Testis (tissue), 3 donors: ENCODE measurements around the gene P2RX3. TPM values are rescaled to one million over a fixed set of nuclear protein-coding genes. Genes with fewer than 3 reads are reported as not detected.

Experiments
- DNase-seq: peaks from one replicate; pipeline ENCODE4 v3.0.0-alpha.2; 2019
- H3K27ac ChIP-seq, 2 donors: fragments of 200-600 bp; sonication (generic); one replicate each; pipeline ENCODE4 v1.5.1; 2019
- H3K27me3 ChIP-seq: fragments of 200-600 bp; sonication (generic); one replicate; pipeline ENCODE4 v1.5.1; 2019
- H3K36me3 ChIP-seq: fragments of 200-600 bp; sonication (generic); one replicate; pipeline ENCODE4 v1.5.1; 2017; ENCODE audit warnings: low read depth; ENCODE audit errors: missing control alignments
- H3K4me1 ChIP-seq: fragments of 200-600 bp; sonication (generic); one replicate; pipeline ENCODE4 v1.5.1; 2019
- H3K4me3 ChIP-seq, 2 donors: fragments of 200-600 bp; sonication (generic); one replicate each; pipeline ENCODE4 v1.5.1; 2017 to 2019
- H3K9me3 ChIP-seq: fragments of 200-600 bp; sonication (generic); one replicate; pipeline ENCODE4 v1.5.1; 2017
- POLR2A ChIP-seq: fragments of 450-650 bp; IDR thresholded peaks from one replicate; pipeline ENCODE4 v1.6.1; 2017; ENCODE audit warnings: antibody characterized with exemption, mild to moderate bottlenecking, moderate library complexity
- WGBS, 2 donors: methylation state at CpG; one replicate each; pipeline ENCODE4 v1.1.5; 2018; 5-methylcytosine and 5-hydroxymethylcytosine counted together
- intact Hi-C: fragments of 100-400 bp; cut with DNase I; formaldehyde crosslinking; loops from one replicate; pipeline ENCODE4 v1.15.1; 2023; ENCODE audit warnings: low total_unique reads
- polyA plus RNA-seq: library from polyadenylated mRNA; stranded (reverse); fragments of 350-450 nt; fragmentation: Illumina TruSeq; extraction: RNeasy Lipid Tissue Mini Kit (QIAGEN cat#74804); gene quantifications from one replicate; pipeline ENCODE4 v1.2.3, GENCODE V29; 2014; ENCODE audit warnings: low read depth, low replicate concordance; ENCODE audit not compliant: insufficient read depth
- total RNA-seq, 2 donors: library from RNA; depleted of rRNA; stranded (reverse); fragments of >200 nt; gene quantifications; one replicate each; pipeline ENCODE4 v1.2.3, GENCODE V29; 2016
- TF ChIP-seq, protein P1 (sequence below), 3 experiments: fragments of 450-650 bp in 2 of 3; fragments of 200-600 bp in 1 of 3; sonication (generic) in 1 of 3; IDR thresholded peaks; one replicate each; pipeline ENCODE4 v1.5.1; 2016 to 2019; ENCODE audit warnings: antibody characterized with exemption in 3 of 3, mild to moderate bottlenecking in 2 of 3, moderate library complexity in 1 of 3

The P2RX3 gene
- total and polyA plus RNA-seq, 3 donors from 2014 or later = 2.5 to 8.5 (median 3.3) TPM

DNA sequence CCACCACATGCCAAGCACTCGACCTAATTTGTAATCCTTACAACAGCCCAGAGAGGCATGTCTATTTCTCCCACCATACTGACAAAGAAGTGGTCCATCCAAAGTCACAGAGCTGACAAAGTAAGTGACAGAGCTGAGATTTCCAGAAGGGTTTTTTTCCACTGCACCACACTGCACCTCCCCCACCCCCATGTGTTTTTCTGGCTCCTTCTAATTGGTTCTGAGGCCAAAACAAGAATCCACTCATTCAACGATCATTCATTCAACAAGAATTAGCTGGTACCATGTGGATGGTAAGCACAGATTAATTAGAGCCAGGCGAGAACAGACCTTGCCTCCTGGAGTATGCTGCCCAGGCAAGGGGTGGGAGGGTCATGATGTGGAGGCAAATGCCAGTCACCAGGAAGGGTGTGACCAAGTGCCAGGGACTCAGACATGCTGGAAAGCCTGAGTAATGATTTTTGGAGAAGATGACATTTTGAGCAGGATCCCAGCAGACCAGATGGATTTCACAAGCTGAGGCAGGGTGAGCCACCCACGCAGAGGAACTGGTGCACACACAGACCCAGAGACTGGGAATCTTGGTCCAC, 67.2 kb downstream of the P2RX3 start:
- H3K27me3 ChIP-seq = no peaks in the 10 kb centered on the region
- TF ChIP-seq, protein P1, sequence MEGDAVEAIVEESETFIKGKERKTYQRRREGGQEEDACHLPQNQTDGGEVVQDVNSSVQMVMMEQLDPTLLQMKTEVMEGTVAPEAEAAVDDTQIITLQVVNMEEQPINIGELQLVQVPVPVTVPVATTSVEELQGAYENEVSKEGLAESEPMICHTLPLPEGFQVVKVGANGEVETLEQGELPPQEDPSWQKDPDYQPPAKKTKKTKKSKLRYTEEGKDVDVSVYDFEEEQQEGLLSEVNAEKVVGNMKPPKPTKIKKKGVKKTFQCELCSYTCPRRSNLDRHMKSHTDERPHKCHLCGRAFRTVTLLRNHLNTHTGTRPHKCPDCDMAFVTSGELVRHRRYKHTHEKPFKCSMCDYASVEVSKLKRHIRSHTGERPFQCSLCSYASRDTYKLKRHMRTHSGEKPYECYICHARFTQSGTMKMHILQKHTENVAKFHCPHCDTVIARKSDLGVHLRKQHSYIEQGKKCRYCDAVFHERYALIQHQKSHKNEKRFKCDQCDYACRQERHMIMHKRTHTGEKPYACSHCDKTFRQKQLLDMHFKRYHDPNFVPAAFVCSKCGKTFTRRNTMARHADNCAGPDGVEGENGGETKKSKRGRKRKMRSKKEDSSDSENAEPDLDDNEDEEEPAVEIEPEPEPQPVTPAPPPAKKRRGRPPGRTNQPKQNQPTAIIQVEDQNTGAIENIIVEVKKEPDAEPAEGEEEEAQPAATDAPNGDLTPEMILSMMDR (IDR thresholded peaks at IDR 0.05) = no peak
- no peak for TF ChIP-seq POLR2A
- no peak overlapping the region for H3K4me3 ChIP-seq
- intact Hi-C loops = no loop called here
- H3K4me1 ChIP-seq = no peaks in the 10 kb centered on the region
- H3K9me3 ChIP-seq = no peaks in the 10 kb centered on the region
- DNase-seq = no peak
- no peaks in the 10 kb centered on the region for H3K36me3 ChIP-seq
- no peak overlapping the region for H3K27ac ChIP-seq
- WGBS, 2 donors = 90 to 95% methylated on average over 4 of the region's 4 CpGs

DNA sequence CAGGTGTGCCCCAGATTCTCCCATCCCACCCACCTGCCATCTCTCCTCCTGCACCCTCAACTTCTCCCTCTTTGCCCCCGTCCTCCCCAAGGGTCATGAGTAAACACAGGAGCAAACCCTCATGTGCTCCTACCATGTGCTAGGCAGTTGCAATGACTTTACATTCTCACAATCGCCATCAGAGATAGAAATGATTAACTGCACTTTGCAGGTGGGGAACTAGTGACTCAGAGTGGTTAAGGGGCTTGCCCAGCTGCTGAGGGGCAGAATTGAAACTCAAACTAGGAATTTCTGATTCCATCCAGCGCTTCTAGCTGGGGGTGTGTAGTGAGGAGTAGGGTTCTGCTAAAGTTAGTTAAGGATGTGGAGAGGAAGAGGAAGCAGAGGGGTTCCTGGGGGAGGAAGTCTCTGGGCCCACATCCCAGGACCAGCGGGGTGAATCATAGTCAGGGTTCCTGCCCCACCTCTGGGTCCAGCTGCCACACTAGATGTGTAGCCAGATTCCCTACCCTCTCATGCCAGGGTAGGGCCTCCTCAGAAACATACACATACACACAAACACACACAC, 68.3 kb downstream of the P2RX3 start:
- Histone ChIP-seq H3K27ac (no peak overlapping the region), H3K4me1 (no peaks in the 10 kb centered on the region), H3K9me3 (no peaks in the 10 kb centered on the region), H3K36me3 (no peaks in the 10 kb centered on the region), H3K27me3 (no peaks in the 10 kb centered on the region), H3K4me3 (no peak overlapping the region)
- 69 to 80% methylated on average over 4 of the region's 4 CpGs for WGBS, 2 donors
- intact Hi-C loops = no loop called here
- no peak for DNase-seq
- TF ChIP-seq, protein P1 (IDR thresholded peaks at IDR 0.05) = no peak
- TF ChIP-seq POLR2A = no peak

DNA sequence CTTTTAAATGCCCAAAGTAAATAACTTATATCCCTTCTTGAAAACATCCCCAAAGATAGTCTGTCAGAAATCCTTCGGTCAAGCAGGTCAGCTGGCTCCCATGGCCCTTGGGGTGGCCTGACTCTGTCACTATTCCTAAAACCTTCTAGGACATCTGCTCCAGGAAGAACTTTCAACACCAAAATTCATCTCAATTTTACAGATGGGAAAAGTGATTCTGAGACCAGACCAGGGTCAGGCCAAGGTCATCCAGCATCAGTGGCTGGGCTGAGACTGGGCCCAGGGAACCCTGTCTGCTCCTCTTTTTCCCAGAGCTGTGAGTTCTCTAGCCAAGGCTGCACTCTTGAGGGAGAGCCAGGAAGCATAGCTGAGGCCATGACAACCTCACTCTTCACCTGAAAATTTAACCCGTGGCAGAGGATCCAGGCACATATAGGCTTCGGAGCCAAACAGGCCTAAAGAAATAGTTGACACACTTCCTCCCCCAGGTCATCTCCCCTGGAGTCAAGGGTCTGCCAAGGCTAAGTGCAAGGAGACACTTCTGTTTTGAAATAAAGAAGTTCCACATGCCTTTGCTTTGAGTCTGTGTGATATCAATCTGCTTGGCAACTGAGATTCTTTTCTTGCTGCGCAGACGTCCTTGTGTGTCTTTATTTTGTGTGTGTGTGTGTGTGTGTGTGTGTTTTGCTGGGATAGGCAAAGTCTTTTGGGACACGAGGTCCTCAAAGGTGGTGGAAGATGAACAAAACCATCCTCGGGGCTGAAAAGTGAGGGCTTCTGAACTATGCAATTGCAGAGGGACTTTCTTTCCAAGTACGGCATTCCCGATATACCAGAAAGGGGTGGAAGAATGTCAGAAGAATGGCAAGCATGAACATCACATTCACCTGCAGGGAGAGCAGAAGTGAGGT, 69.1 kb downstream of the P2RX3 start:
- no peak for DNase-seq
- no peaks in the 10 kb centered on the region for H3K4me1 ChIP-seq
- H3K27me3 ChIP-seq = no peaks in the 10 kb centered on the region
- 63 to 64% methylated on average over 9 of the region's 9 CpGs for WGBS, 2 donors
- no peaks in the 10 kb centered on the region for H3K36me3 ChIP-seq
- intact Hi-C loops = no loop called here
- H3K9me3 ChIP-seq = no peaks in the 10 kb centered on the region
- H3K27ac ChIP-seq = no peak overlapping the region
- H3K4me3 ChIP-seq = no peak overlapping the region
- TF ChIP-seq POLR2A = no peak
- TF ChIP-seq, protein P1 (IDR thresholded peaks at IDR 0.05) = no peak

DNA sequence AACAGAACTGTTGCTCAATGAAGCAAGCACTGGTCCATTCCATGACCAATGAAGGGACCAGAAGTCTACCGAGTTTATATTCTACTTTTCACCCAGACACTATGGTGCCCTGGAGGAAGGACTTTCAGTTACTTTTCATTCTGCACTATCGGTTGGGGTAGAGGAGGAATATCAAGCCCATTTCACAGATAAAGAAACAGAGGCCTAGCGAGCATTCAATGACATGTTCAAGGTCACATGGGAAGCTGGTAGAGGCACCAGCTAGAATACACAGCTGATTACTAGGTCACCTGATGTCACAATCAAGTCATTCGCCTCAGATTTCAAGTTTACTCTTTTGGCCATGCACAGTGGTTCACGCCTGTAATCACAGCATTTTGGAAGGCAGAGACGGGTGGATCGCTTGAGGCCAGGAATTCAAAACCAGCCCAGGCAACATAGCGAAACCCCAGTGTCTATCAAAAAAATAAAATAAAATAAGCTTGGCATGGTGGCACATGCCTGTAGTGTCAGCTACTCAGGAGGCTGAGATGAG, 69.9 kb downstream of the P2RX3 start:
- no peak overlapping the region for H3K4me3 ChIP-seq
- H3K9me3 ChIP-seq = no peaks in the 10 kb centered on the region
- no peaks in the 10 kb centered on the region for H3K36me3 ChIP-seq
- intact Hi-C loops = no loop called here
- no peaks in the 10 kb centered on the region for H3K27me3 ChIP-seq
- H3K27ac ChIP-seq = no peak overlapping the region
- 85 to 92% methylated on average over 8 of the region's 8 CpGs for WGBS, 2 donors
- TF ChIP-seq POLR2A = no peak
- TF ChIP-seq, protein P1 (IDR thresholded peaks at IDR 0.05) = no peak
- DNase-seq = no peak
- H3K4me1 ChIP-seq = no peaks in the 10 kb centered on the region
